Panc1 (cell line): ENCODE measurements around the gene ZMYND15. TPM values are rescaled to one million over a fixed set of nuclear protein-coding genes. Genes with fewer than 3 reads are reported as not detected.

Source experiments
- ATAC-seq: fragments of 200-7000 bp; cut with Tn5 transposase; 2 replicates; pipeline ENCODE4 v1.9.1; 2020; ENCODE audit warnings: mild to moderate bottlenecking, moderate library complexity
- BruUV-seq: library from RNA; stranded (reverse); fragments of 400-500 nt; replicated peaks from 2 replicates; lab custom pipeline; 2021; lab: Mats Ljungman, UMichigan
- CTCF ChIA-PET: fragments of 300-600 bp; sonication (Branson Sonifier 250); formaldehyde crosslinking; loops from one replicate; lab custom pipeline; 2022; ENCODE audit warnings: antibody characterized with exemption; lab: Charles Lee
- POLR2A ChIA-PET: fragments of 300-600 bp; sonication (Branson Sonifier 250); formaldehyde crosslinking; loops from one replicate; lab custom pipeline; 2022; ENCODE audit warnings: antibody characterized with exemption; lab: Charles Lee
- DNase-seq: peaks from one replicate; pipeline ENCODE4 v3.0.0-alpha.2; 2010; ENCODE audit warnings: low read depth, low spot score
- H3K27ac ChIP-seq: 2 replicates; pipeline ENCODE4 v1.5.1; 2011; ENCODE audit warnings: mild to moderate bottlenecking, low read length, inconsistent platforms
- H3K27me3 ChIP-seq: fragments of 200-500 bp; sonication (Bioruptor generic); 2 replicates; pipeline ENCODE4 v1.6.0; 2014; ENCODE audit warnings: low read length, inconsistent platforms; ENCODE audit not compliant: control insufficient read depth, insufficient read depth
- H3K36me3 ChIP-seq: fragments of 200-500 bp; sonication (Bioruptor generic); 2 replicates; pipeline ENCODE4 v1.5.1; 2014; ENCODE audit warnings: inconsistent platforms, mild to moderate bottlenecking, low read length, moderate library complexity; ENCODE audit not compliant: control insufficient read depth, insufficient read depth
- H3K4me1 ChIP-seq: 2 replicates; pipeline ENCODE4 v1.5.1; 2011; ENCODE audit warnings: inconsistent platforms, mild to moderate bottlenecking, low read length, moderate library complexity; ENCODE audit not compliant: control insufficient read depth, insufficient read depth
- H3K4me3 ChIP-seq, 2 experiments: 2 replicates each; pipeline ENCODE4 v1.5.1; 2011 to 2012; ENCODE audit warnings: low read depth in 2 of 2, low read length in 2 of 2, mild to moderate bottlenecking in 2 of 2, inconsistent platforms in 1 of 2, moderate library complexity in 1 of 2
- H3K9me3 ChIP-seq: fragments of 200-500 bp; sonication (Bioruptor generic); 2 replicates; pipeline ENCODE4 v1.5.1; 2014; ENCODE audit warnings: low read depth, mild to moderate bottlenecking, inconsistent platforms, low read length, moderate library complexity; ENCODE audit not compliant: control insufficient read depth, insufficient read depth
- CTCF ChIP-seq: fragments of 450-650 bp; IDR thresholded peaks from 2 replicates; pipeline ENCODE4 v1.5.1; 2017; ENCODE audit warnings: mild to moderate bottlenecking
- POLR2AphosphoS5 ChIP-seq: IDR thresholded peaks from 2 replicates; pipeline ENCODE4 v1.6.1; 2012; ENCODE audit warnings: mild to moderate bottlenecking, low read depth, low read length, moderate library complexity
- REST ChIP-seq, 2 experiments: IDR thresholded peaks; 2 replicates each; pipeline ENCODE4 v1.6.1; 2011 to 2012; ENCODE audit warnings: low read depth in 2 of 2, control low read depth in 1 of 2, low read length in 1 of 2, mild to moderate bottlenecking in 1 of 2, moderate library complexity in 1 of 2; ENCODE audit not compliant: insufficient read depth in 1 of 2
- SIN3A ChIP-seq: IDR thresholded peaks from 2 replicates; pipeline ENCODE4 v1.6.1; 2012; ENCODE audit warnings: low read depth, mild to moderate bottlenecking, low read length, moderate library complexity, borderline replicate concordance; ENCODE audit not compliant: insufficient read depth
- TCF7L2 ChIP-seq: IDR thresholded peaks from 2 replicates; pipeline ENCODE4 v1.6.1; 2011; ENCODE audit warnings: mild to moderate bottlenecking, low read depth, low read length, inconsistent platforms
- in situ Hi-C: cut with HindIII; loops from 2 replicates; pipeline ENCODE4 v1.10.0; 2016; ENCODE audit warnings: low sequenced_read_pairs, low pct_unique_long_range_greater_than_20kb
- intact Hi-C: fragments of 100-400 bp; cut with micrococcal nuclease; formaldehyde crosslinking; loops from one replicate; pipeline ENCODE4 v1.10.0; 2022; ENCODE audit not compliant: unreplicated experiment
- total RNA-seq: library from RNA; stranded (reverse); gene quantifications from one replicate; pipeline ENCODE4 v1.2.1, GENCODE V29; 2021; ENCODE audit not compliant: unreplicated experiment

ZMYND15 gene
- total RNA-seq, 1 experiment from 2014 or later, result 0.28 TPM

DNA sequence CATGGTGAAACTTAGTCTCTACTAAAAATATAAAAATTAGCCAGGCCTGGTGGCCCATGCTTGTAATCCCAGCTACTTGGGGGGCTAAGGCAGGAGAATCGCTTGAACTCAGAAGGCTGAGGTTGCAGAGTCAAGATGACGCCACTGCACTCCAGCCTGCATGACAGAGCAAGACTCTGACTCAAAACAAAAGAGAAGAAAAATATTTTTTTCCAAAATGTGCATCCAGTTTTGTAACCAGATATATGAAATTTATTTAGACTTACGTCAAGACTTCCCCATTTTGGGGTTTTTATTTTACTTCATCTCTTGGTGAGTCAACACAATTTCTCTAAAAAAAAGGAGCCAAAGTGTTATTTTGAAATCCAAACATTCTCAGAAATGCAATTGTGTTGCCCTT, 26.6 kb downstream of the ZMYND15 start:
- TF ChIP-seq TCF7L2 (no peak), POLR2AphosphoS5 (no peak), SIN3A (no peak), CTCF (no peak), REST (IDR thresholded peaks at IDR 0.05; ENCODE audit: insufficient read depth in 1 of 2, low read depth in 2 of 2, low read length in 1 of 2) (no peak)
- ChIA-PET CTCF (no interaction called here), POLR2A (no interaction called here)
- intact Hi-C loops (no loop called here), in situ Hi-C loops (no loop called here)
- Histone ChIP-seq H3K9me3 (no peaks in the 10 kb centered on the region), H3K27me3 (no peaks in the 10 kb centered on the region), H3K4me1 (no peaks in the 10 kb centered on the region), H3K4me3 (no peak overlapping the region), H3K36me3 (no peaks in the 10 kb centered on the region), H3K27ac (no peak overlapping the region)
- no peak for ATAC-seq
- BruUV-seq, result no TSS peak
- DNase-seq, result no peak

DNA sequence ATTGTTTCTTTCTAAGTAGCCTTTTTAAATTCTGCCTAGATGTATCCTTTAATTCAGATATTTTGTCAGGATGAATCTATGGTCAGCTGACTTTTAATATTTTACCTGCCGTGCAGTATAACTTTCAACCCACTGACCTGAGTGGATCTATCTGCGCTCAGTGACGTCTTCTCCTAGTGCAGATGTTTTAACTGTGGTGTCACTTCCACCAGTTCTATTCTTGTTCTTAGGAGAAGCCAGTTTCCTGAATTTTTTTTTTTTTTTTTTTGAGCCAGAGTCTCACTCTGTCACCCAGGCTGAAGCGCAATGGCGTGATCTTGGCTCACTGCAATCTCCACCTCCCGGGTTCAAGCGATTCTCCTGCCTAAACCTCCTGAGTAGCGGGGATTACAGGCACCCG, 27.1 kb downstream of the ZMYND15 start:
- ChIA-PET POLR2A (no interaction called here), CTCF (no interaction called here)
- H3K9me3 ChIP-seq, result no peaks in the 10 kb centered on the region
- no peaks in the 10 kb centered on the region for H3K36me3 ChIP-seq
- in situ Hi-C loops (no loop called here), intact Hi-C loops (no loop called here)
- no peaks in the 10 kb centered on the region for H3K4me1 ChIP-seq
- no peak for TF ChIP-seq REST (IDR thresholded peaks at IDR 0.05; ENCODE audit: insufficient read depth in 1 of 2, low read depth in 2 of 2, low read length in 1 of 2)
- no peak for TF ChIP-seq POLR2AphosphoS5
- TF ChIP-seq TCF7L2, result no peak
- TF ChIP-seq CTCF, result no peak
- TF ChIP-seq SIN3A, result no peak
- no peak overlapping the region for H3K27ac ChIP-seq
- no peaks in the 10 kb centered on the region for H3K27me3 ChIP-seq
- no TSS peak for BruUV-seq
- DNase-seq (no peak), ATAC-seq (no peak)
- no peak overlapping the region for H3K4me3 ChIP-seq
